ENCODE data around the gene EIF2B4.

Gene EIF2B4

DNA sequence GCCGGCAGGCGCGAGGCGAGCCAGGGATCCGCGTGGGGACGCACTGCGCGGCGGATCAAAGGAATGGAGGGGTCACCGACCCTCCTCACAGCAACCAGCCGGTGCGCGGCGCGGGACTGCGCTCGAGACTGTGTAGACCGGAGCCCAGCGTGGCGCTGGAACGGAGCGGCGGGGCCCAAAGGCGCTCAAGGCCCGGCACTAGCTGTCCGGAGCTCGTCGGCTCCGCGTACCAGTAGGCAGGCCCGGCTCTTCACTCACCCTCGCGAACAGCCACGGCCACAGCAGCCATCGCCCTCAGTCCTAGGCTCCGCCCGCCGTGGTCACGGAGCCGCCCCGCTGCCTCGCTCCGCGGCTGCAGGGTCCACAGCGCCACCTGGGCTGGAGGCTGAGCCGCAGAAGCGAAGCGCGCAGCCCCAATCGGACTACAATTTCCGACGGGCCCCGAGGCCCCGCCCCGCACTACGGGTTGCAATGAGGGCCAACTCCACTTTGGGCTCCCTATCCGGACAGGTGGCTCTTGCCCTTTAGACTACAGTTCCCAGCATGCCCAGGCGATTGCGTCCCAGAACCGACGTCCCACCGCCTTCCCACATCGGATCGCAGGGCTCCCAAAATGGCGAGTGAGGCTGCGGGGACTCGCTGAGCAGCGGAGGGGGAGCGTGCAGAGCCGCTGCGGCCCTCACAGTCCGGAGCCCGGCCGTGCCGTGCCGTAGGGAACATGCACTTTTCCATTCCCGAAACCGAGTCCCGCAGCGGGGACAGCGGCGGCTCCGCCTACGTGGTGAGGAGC lies at the start of gene EIF2B4, which contains the start of gene SNX17:
EIF2B4 (minus strand) TSS at position 313 of the 790 bp plus-strand sequence; CDS start at position 289, 24 bp downstream.
SNX17 (plus strand) TSS at position 591 of the 790 bp plus-strand sequence; CDS start at position 719, 128 bp downstream.
- DNase-seq (ENCODE audit: low spot score): peak; percentile 98
- H3K4me1 ChIP-seq (ENCODE audit: insufficient read depth, poor library complexity, severe bottlenecking): peaks cover 5% of the 10 kb centered on the region
- H3K4me3 ChIP-seq (ENCODE audit: severe bottlenecking): peak within 1 kb of the TSS; percentile 95
- H3K27ac ChIP-seq (ENCODE audit: poor library complexity, severe bottlenecking): peak within 1 kb of the TSS; percentile 54
- no peaks in the 10 kb centered on the region for H3K9me3 ChIP-seq (ENCODE audit: severe bottlenecking)
- ATAC-seq (ENCODE audit: low read depth): peak; percentile 89
- peaks cover 71% of the 10 kb centered on the region for H3K36me3 ChIP-seq (ENCODE audit: low read depth)
- TF ChIP-seq, protein P1, sequence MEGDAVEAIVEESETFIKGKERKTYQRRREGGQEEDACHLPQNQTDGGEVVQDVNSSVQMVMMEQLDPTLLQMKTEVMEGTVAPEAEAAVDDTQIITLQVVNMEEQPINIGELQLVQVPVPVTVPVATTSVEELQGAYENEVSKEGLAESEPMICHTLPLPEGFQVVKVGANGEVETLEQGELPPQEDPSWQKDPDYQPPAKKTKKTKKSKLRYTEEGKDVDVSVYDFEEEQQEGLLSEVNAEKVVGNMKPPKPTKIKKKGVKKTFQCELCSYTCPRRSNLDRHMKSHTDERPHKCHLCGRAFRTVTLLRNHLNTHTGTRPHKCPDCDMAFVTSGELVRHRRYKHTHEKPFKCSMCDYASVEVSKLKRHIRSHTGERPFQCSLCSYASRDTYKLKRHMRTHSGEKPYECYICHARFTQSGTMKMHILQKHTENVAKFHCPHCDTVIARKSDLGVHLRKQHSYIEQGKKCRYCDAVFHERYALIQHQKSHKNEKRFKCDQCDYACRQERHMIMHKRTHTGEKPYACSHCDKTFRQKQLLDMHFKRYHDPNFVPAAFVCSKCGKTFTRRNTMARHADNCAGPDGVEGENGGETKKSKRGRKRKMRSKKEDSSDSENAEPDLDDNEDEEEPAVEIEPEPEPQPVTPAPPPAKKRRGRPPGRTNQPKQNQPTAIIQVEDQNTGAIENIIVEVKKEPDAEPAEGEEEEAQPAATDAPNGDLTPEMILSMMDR (IDR thresholded peaks at IDR 0.05; ENCODE audit: poor library complexity, severe bottlenecking): peak; percentile 93
- H3K27me3 ChIP-seq (ENCODE audit: insufficient read depth, poor library complexity, severe bottlenecking): no peaks in the 10 kb centered on the region

DNA sequence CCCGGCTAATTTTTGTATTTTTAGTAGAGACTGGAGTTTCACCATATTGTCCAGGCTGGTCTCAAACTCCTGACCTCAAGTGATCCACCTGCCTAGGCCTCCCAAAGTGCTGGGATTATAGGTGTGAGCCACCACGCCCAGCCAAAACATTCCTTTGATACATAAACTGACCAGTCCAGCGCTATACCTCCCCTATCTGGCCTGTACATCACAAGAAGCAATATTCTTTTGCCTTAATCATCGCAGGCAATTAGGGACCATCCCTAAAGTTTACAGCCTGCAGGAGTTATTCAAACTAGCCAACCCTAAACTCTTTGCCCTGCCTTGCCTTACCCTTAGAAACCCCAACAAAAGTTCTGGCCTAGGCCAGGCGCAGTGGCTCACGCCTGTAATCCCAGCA lies 46.0 kb upstream of the EIF2B4 start:
- DNase-seq (ENCODE audit: low spot score) (no peak), ATAC-seq (ENCODE audit: low read depth) (no peak)
- no peaks in the 10 kb centered on the region for H3K27me3 ChIP-seq (ENCODE audit: insufficient read depth, poor library complexity, severe bottlenecking)
- H3K36me3 ChIP-seq (ENCODE audit: low read depth): no peaks in the 10 kb centered on the region
- no peaks in the 10 kb centered on the region for H3K4me1 ChIP-seq (ENCODE audit: insufficient read depth, poor library complexity, severe bottlenecking)
- no peak overlapping the region for H3K27ac ChIP-seq (ENCODE audit: poor library complexity, severe bottlenecking)
- no peak overlapping the region for H3K4me3 ChIP-seq (ENCODE audit: severe bottlenecking)
- TF ChIP-seq, protein P1 (IDR thresholded peaks at IDR 0.05; ENCODE audit: poor library complexity, severe bottlenecking): no peak
- no peaks in the 10 kb centered on the region for H3K9me3 ChIP-seq (ENCODE audit: severe bottlenecking)

DNA sequence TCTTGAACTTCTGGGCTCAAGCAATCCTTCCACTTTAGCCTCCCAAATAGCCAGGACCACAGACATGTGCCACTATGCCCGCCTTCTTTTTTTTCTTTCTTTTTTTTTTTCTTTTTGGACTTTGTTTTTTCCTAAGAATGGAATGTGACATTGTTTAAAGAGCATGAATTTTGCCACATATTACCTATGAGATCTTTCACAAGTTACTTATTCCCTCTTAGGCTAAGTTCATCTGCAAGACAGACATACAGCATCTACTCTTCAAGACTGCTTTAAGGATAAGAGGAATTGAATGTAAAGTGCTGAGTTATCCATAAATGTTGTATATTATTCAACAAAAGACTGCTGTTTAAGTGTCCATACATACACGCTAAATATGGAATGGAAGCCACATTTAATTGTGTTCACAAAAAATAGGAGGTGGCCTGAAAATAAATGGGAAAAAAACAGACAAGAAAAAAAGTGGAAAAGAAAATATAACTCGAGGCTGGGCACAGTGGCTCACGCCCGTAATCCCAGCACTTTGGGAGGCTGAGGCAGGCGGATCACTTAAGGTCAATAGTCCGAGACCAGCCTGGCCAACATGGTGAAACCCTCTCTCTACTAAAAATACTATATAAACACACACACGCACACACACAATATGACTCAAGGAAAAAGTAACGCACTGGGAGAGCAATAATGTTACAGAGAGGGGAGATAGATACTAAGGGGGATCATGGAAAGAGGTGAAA lies 42.4 kb upstream of the EIF2B4 start:
- H3K4me1 ChIP-seq (ENCODE audit: insufficient read depth, poor library complexity, severe bottlenecking): peaks cover 8% of the 10 kb centered on the region
- no peaks in the 10 kb centered on the region for H3K9me3 ChIP-seq (ENCODE audit: severe bottlenecking)
- H3K27ac ChIP-seq (ENCODE audit: poor library complexity, severe bottlenecking): no peak overlapping the region
- H3K36me3 ChIP-seq (ENCODE audit: low read depth): peaks cover 4% of the 10 kb centered on the region
- H3K27me3 ChIP-seq (ENCODE audit: insufficient read depth, poor library complexity, severe bottlenecking): no peaks in the 10 kb centered on the region
- H3K4me3 ChIP-seq (ENCODE audit: severe bottlenecking): no peak overlapping the region
- no peak for ATAC-seq (ENCODE audit: low read depth)
- TF ChIP-seq, protein P1 (IDR thresholded peaks at IDR 0.05; ENCODE audit: poor library complexity, severe bottlenecking): no peak
- no peak for DNase-seq (ENCODE audit: low spot score)

DNA sequence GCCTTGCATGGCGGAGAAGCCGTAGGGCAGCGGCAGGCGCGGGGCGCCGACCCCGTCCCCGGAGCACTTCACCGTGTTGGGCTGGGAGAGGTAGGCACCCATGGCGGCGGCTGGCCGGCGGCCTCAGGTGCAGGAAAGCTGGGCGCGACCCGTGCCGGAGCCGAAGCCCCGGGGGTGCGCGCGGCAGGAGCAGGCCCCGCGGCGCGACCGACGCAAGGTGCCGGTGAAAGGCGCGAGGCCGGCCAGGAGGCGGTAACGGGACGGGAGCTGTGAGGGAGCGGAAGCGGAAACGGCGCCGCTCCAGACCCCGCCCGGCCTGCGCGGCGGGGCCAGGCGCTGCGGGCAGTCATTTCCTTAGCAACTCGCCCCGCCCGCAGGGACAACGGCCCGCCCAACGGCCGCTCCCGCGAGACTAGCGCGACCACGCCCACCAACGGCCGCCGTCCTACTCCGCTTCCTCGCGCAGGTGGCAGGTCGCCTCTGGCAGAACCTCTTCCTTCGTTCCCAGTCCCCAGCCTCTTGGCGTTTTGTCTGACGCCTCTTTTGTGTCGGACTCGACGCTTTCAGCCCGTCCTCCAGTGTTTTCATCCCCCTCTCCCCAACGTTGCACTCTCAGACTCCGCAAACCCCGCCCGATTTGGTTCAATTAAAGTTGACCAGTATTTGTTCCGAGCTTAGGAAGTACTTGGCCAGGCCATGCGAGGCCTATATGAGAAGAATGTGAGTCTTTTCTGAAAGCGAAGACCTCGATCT lies 39.4 kb upstream of the EIF2B4 start, which contains the start of gene PPM1G:
PPM1G (minus strand) TSS at position 271 of the 753 bp plus-strand sequence; CDS start at position 102, 169 bp downstream.
- no peaks in the 10 kb centered on the region for H3K27me3 ChIP-seq (ENCODE audit: insufficient read depth, poor library complexity, severe bottlenecking)
- peak within 1 kb of the TSS; percentile 78 for H3K27ac ChIP-seq (ENCODE audit: poor library complexity, severe bottlenecking)
- TF ChIP-seq, protein P1 (IDR thresholded peaks at IDR 0.05; ENCODE audit: poor library complexity, severe bottlenecking): no peak
- peaks cover 29% of the 10 kb centered on the region for H3K36me3 ChIP-seq (ENCODE audit: low read depth)
- no peaks in the 10 kb centered on the region for H3K9me3 ChIP-seq (ENCODE audit: severe bottlenecking)
- DNase-seq (ENCODE audit: low spot score) (peak; percentile 92), ATAC-seq (ENCODE audit: low read depth) (peak; percentile 95)
- H3K4me1 ChIP-seq (ENCODE audit: insufficient read depth, poor library complexity, severe bottlenecking): peaks cover 12% of the 10 kb centered on the region
- peak within 1 kb of the TSS; percentile 96 for H3K4me3 ChIP-seq (ENCODE audit: severe bottlenecking)

Measured in RWPE2 (cell line).